ENCODE measurements around the gene CALN1.

Gene CALN1

DNA sequence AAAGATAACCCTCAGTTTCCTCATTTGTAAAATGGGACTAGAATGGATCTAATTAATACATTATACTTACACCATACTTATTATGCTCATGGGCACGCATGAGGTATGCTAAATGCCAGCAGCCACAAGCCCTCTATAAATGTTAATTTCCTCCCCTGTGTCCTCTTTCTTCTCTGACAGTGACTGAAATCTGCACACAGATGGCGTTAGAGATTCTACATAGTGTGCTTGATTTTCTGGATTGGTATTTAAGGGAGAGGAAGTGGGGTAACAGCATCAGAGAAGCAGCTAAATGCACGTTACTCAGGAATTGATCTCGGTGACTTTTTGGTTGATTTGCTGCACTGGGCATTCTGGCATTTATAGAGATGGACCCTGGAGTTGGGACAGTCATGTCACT is 568.5 kb downstream of the CALN1 start:
- TF ChIP-seq, protein P1, sequence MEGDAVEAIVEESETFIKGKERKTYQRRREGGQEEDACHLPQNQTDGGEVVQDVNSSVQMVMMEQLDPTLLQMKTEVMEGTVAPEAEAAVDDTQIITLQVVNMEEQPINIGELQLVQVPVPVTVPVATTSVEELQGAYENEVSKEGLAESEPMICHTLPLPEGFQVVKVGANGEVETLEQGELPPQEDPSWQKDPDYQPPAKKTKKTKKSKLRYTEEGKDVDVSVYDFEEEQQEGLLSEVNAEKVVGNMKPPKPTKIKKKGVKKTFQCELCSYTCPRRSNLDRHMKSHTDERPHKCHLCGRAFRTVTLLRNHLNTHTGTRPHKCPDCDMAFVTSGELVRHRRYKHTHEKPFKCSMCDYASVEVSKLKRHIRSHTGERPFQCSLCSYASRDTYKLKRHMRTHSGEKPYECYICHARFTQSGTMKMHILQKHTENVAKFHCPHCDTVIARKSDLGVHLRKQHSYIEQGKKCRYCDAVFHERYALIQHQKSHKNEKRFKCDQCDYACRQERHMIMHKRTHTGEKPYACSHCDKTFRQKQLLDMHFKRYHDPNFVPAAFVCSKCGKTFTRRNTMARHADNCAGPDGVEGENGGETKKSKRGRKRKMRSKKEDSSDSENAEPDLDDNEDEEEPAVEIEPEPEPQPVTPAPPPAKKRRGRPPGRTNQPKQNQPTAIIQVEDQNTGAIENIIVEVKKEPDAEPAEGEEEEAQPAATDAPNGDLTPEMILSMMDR (IDR thresholded peaks at IDR 0.05; ENCODE audit: low read depth, low read length, missing control alignments) = no peak
- no peak overlapping the region for H3K4me3 ChIP-seq (replicated peaks; ENCODE audit: low read depth, low read length)
- DNase-seq (ENCODE audit: extremely low read depth, low read depth) = no peak

DNA sequence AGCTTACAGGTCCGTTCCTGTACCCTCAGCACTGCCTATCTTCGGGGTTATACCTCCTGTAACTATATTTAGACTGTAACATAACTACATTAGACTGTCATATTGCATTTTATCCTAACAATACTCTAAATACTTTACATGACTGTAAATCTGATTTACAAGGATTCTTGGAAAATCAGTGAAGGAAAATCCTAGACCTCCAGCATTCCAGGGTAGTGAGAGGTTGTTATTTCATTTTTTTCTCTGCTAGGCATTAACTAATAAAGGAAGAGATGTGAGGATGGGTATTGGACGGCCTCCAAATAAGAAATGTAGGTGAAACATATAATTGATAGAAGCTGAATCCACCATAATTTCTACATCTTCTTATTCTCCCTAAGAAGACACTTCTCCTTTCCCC is 569.4 kb downstream of the CALN1 start:
- TF ChIP-seq, protein P1 (IDR thresholded peaks at IDR 0.05; ENCODE audit: low read depth, low read length, missing control alignments) = no peak
- no peak overlapping the region for H3K4me3 ChIP-seq (replicated peaks; ENCODE audit: low read depth, low read length)
- no peak for DNase-seq (ENCODE audit: extremely low read depth, low read depth)

DNA sequence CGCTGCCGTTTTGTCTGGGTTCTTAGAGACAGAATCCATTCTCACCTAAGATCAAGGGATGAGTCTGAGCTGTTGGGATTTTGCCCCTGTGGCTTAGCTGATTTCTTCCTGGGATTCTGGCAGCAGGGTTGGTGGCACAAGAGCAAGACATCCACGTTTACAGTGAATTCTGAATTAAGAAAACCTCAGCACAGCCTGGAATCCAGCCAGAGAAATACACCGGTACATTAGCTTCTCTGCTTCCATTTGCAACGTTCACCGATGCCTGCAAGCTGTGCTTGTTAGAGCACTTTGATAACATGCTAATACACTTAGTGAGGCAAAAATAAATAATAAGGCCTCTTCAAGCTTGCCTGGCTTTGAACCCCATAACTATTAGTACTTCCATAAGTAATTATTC is 569.8 kb downstream of the CALN1 start:
- no peak overlapping the region for H3K4me3 ChIP-seq (replicated peaks; ENCODE audit: low read depth, low read length)
- no peak for DNase-seq (ENCODE audit: extremely low read depth, low read depth)
- TF ChIP-seq, protein P1 (IDR thresholded peaks at IDR 0.05; ENCODE audit: low read depth, low read length, missing control alignments) = no peak

DNA sequence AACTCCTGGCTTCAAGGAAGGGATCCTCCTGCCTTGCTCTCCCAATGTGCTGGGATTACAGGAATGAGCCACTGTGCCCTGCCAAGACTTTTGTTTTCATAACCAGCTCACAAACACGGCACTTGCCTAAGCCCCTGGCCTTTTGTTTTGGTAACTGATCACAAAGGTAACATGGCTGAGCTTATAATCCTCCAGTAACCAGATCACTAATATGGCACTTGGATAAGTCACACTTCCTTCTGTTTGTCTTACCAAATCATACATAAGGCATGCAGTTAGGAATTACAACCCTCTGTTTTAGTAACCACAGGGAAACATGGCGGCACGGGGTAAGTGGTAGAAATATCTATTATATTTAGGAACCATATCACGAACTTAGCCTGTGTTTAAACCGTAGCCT is 577.1 kb downstream of the CALN1 start:
- H3K4me3 ChIP-seq (replicated peaks; ENCODE audit: low read depth, low read length) = no peak overlapping the region
- TF ChIP-seq, protein P1 (IDR thresholded peaks at IDR 0.05; ENCODE audit: low read depth, low read length, missing control alignments) = no peak
- no peak for DNase-seq (ENCODE audit: extremely low read depth, low read depth)

DNA sequence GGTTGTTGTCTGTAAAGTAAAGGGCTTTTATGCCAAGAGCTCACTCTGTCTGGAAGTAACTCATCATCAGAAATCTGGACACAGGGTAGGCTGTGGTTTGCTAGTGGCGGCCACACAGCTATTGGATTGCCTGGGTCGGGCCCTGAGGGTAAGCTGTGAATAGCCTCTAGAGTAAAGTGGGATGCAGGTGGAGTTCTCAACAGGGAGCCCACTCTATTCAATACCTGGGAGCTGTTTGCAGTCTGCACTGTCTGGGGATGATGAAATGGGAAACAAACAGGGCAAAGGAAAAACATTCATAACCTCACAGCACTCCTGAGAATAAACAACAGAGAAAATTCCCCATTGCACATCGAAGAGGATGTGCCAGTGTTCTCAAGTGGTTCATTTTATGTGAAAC is 582.6 kb downstream of the CALN1 start:
- no peak overlapping the region for H3K4me3 ChIP-seq (replicated peaks; ENCODE audit: low read depth, low read length)
- TF ChIP-seq, protein P1 (IDR thresholded peaks at IDR 0.05; ENCODE audit: low read depth, low read length, missing control alignments) = no peak
- no peak for DNase-seq (ENCODE audit: extremely low read depth, low read depth)

DNA sequence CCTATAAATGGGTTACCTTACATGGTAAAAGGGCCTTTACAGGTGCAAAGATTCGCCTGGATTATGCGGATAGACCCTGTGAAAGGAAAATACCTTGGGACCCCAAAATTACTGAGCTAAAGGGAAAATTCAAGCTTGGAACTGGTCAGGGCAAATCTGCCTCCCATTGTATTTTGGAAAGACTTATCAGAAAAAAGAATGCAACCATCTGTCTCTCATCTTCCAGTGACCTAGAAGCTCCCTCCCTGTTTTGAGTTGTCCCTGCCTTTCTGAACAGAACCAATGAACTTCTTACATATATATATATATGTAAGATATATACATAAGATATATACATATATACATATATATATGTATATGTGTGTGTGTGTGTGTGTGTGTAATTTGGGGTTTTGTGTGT is 583.8 kb downstream of the CALN1 start:
- no peak overlapping the region for H3K4me3 ChIP-seq (replicated peaks; ENCODE audit: low read depth, low read length)
- TF ChIP-seq, protein P1 (IDR thresholded peaks at IDR 0.05; ENCODE audit: low read depth, low read length, missing control alignments) = no peak
- DNase-seq (ENCODE audit: extremely low read depth, low read depth) = no peak

DNA sequence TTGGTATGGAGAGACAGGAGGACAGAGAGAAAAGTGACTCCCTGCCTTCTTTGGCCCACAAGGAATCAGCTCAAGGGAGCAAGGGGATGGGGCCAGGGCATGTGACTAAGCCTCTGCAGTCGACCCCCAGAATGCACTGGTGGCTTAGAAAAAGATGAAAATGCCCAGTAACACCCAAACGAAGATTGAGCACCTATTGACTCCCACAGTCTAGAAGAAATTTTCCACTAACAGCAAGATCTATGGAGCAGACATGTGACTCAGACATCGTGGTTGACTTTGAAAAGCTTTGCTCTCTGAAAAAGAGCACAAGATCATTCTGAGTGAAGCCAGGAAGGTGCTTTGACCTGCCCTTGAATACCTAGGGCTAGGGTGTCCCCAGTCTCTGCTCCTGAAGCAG is 586.0 kb downstream of the CALN1 start:
- DNase-seq (ENCODE audit: extremely low read depth, low read depth) = no peak

More for the DNA sequence above, 586.0 kb downstream of the CALN1 start:
- TF ChIP-seq, protein P1 (IDR thresholded peaks at IDR 0.05; ENCODE audit: low read depth, low read length, missing control alignments) = no peak
- H3K4me3 ChIP-seq (replicated peaks; ENCODE audit: low read depth, low read length) = no peak overlapping the region
